B cell (primary cell): ENCODE data around the gene ZNF695. TPM values are rescaled to one million over a fixed set of nuclear protein-coding genes. Genes with fewer than 3 reads are reported as not detected.

Experiments used
- ATAC-seq: fragments of 200-7000 bp; cut with Tn5 transposase; one replicate; pipeline ENCODE4 v1.10.0; 2021; ENCODE audit warnings: low read depth, mild to moderate bottlenecking, moderate number of reproducible peaks, moderate library complexity
- CTCF ChIA-PET: fragments of 350-600 bp; sonication (Branson Sonifier 250); formaldehyde crosslinking; loops from one replicate; lab custom pipeline; 2021; ENCODE audit warnings: antibody characterized with exemption, inconsistent platforms; lab: Charles Lee
- POLR2A ChIA-PET: fragments of 350-600 bp; sonication (Branson Sonifier 250); formaldehyde crosslinking; loops from one replicate; lab custom pipeline; 2021; ENCODE audit warnings: antibody characterized with exemption; lab: Charles Lee
- DNase-seq: peaks from one replicate; pipeline ENCODE4 v3.0.0; 2013
- H2AFZ ChIP-seq: 2 replicates; pipeline ENCODE4 v1.6.1; 2012; ENCODE audit warnings: mild to moderate bottlenecking, low read depth, low read length; ENCODE audit not compliant: insufficient read depth, poor library complexity, severe bottlenecking
- H3K27ac ChIP-seq, 2 donors: 1 replicate in 1 of 2; 2 replicates in 1 of 2; pipeline ENCODE4 v1.5.1; 2012 to 2013; ENCODE audit warnings: low read length in 2 of 2, mild to moderate bottlenecking in 2 of 2, moderate library complexity in 1 of 2
- H3K27me3 ChIP-seq, 4 experiments: fragments of 200-600 bp in 1 of 4; sonication (generic) in 1 of 4; replicated peaks in 1 of 4; 1 replicate in 2 of 4; 2 replicates in 2 of 4; pipeline versions ENCODE4 v1.6.1 to v1.7.0; 2013 to 2016; ENCODE audit warnings: low read length in 3 of 4, mild to moderate bottlenecking in 2 of 4, mixed read lengths in 1 of 4, moderate library complexity in 1 of 4; ENCODE audit not compliant: insufficient read depth in 4 of 4, control insufficient read depth in 3 of 4; ENCODE audit errors: control extremely low read depth in 1 of 4
- H3K36me3 ChIP-seq, 2 experiments: replicated peaks in 1 of 2; 1 replicate in 1 of 2; 2 replicates in 1 of 2; pipeline versions ENCODE4 v1.6.1 to v1.7.1; 2013; ENCODE audit warnings: low read length in 1 of 2; ENCODE audit not compliant: insufficient read depth in 2 of 2, control insufficient read depth in 1 of 2; ENCODE audit errors: control extremely low read depth in 1 of 2, extremely low read depth in 1 of 2
- H3K4me1 ChIP-seq, 2 donors: fragments of 200-600 bp in 1 of 2; sonication (generic) in 1 of 2; 1 replicate in 1 of 2; 2 replicates in 1 of 2; pipeline versions ENCODE4 v1.5.1 to v1.6.1; 2013 to 2017; ENCODE audit warnings: low read length in 2 of 2; ENCODE audit not compliant: control insufficient read depth in 2 of 2, insufficient read depth in 2 of 2
- H3K4me2 ChIP-seq: replicated peaks from 2 replicates; pipeline ENCODE3; 2012; ENCODE audit warnings: mild to moderate bottlenecking, low read depth, low read length; ENCODE audit not compliant: poor library complexity, severe bottlenecking
- H3K4me3 ChIP-seq, 5 experiments: fragments of 200-600 bp in 1 of 5; sonication (generic) in 1 of 5; 1 replicate in 3 of 5; 2 replicates in 2 of 5; pipeline versions ENCODE4 v1.5.1 to v1.7.0; 2011 to 2016; ENCODE audit warnings: low read length in 4 of 5, mild to moderate bottlenecking in 4 of 5, low read depth in 2 of 5, control low read depth in 1 of 5, moderate library complexity in 1 of 5; ENCODE audit not compliant: insufficient read depth in 1 of 5; ENCODE audit errors: control extremely low read depth in 1 of 5, extremely low read depth in 1 of 5
- H3K79me2 ChIP-seq: fragments of 200-600 bp; sonication (generic); one replicate; pipeline ENCODE4 v1.6.0; 2016; ENCODE audit warnings: low read length; ENCODE audit not compliant: control insufficient read depth, insufficient read depth
- H3K9ac ChIP-seq: fragments of 200-600 bp; sonication (generic); 2 replicates; pipeline ENCODE4 v1.6.1; 2017; ENCODE audit warnings: mild to moderate bottlenecking, low read length, moderate library complexity
- H3K9me3 ChIP-seq, 3 donors: one replicate each; pipeline versions ENCODE4 v1.6.1 to v1.7.1; 2013; ENCODE audit warnings: low read length in 2 of 3; ENCODE audit not compliant: control insufficient read depth in 2 of 3, insufficient read depth in 1 of 3; ENCODE audit errors: control extremely low read depth in 1 of 3
- H4K20me1 ChIP-seq: 2 replicates; pipeline ENCODE4 v1.6.0; 2012; ENCODE audit warnings: mild to moderate bottlenecking, low read length; ENCODE audit not compliant: insufficient read depth, control insufficient read depth, poor library complexity, severe bottlenecking
- H3K27ac Mint-ChIP-seq: one replicate; pipeline ENCODE4 v1.8.0; 2021; ENCODE audit warnings: mixed read lengths
- H3K27me3 Mint-ChIP-seq: one replicate; pipeline ENCODE4 v1.8.0; 2021; ENCODE audit warnings: mixed read lengths
- H3K4me1 Mint-ChIP-seq: one replicate; pipeline ENCODE4 v1.8.0; 2021; ENCODE audit warnings: mixed read lengths
- H3K4me3 Mint-ChIP-seq: one replicate; pipeline ENCODE4 v1.8.0; 2021; ENCODE audit warnings: mixed read lengths
- H3K9me3 Mint-ChIP-seq: one replicate; pipeline ENCODE4 v1.8.0; 2022; ENCODE audit warnings: mixed read lengths; ENCODE audit not compliant: insufficient read depth
- CTCF ChIP-seq: fragments of 200-600 bp; IDR thresholded peaks from one replicate; pipeline ENCODE4 v1.8.0; 2022; ENCODE audit warnings: antibody characterized with exemption, mild to moderate bottlenecking
- EZH2 ChIP-seq: IDR thresholded peaks from 2 replicates; pipeline ENCODE4 v1.6.1; 2012; ENCODE audit warnings: borderline replicate concordance, low read depth, mild to moderate bottlenecking, moderate library complexity, low read length; ENCODE audit not compliant: insufficient read depth, poor library complexity, severe bottlenecking
- WGBS: methylation state at CpG from one replicate; pipeline ENCODE4 v1.1.5; 2013; ENCODE audit warnings: missing lambda C conversion rate; ENCODE audit not compliant: insufficient coverage; 5-methylcytosine and 5-hydroxymethylcytosine counted together
- intact Hi-C: fragments of 100-400 bp; cut with micrococcal nuclease; formaldehyde crosslinking; loops from one replicate; pipeline ENCODE4 v1.10.0; 2022
- polyA plus RNA-seq: library from polyadenylated mRNA; depleted of rRNA; stranded (reverse); fragments of >200 nt; gene quantifications from 2 replicates; pipeline ENCODE4 v1.2.3, GENCODE V29; 2012
- total RNA-seq, 2 donors: library from RNA; stranded (reverse); fragments of 120-200 nt in 1 of 2; gene quantifications; 1 replicate in 1 of 2; 2 replicates in 1 of 2; pipeline versions ENCODE4 v1.2.3 to v1.2.4, GENCODE V29; 2013 to 2022

Gene ZNF695
- total and polyA plus RNA-seq, 2 donors (not counting 1 experiment from before 2014, with no cell fraction given), result 0.44 TPM; not detected in 1

GRCh38 chr1:246989901-246990300 lies 18.0 kb downstream of the ZNF695 start:
- no peak overlapping the region for H3K27ac ChIP-seq
- no peaks in the 10 kb centered on the region for H4K20me1 ChIP-seq
- TF ChIP-seq EZH2, result no peak
- TF ChIP-seq CTCF, result no peak
- no peak overlapping the region for H3K27ac Mint-ChIP-seq
- H3K9me3 ChIP-seq, result peaks cover 24 to 70% (median 45%) of the 10 kb centered on the region in 3 donors
- POLR2A ChIA-PET, result no interaction called here
- H3K4me1 ChIP-seq, result no peaks in the 10 kb centered on the region
- H3K9me3 Mint-ChIP-seq, result peaks cover 37% of the 10 kb centered on the region
- no peak overlapping the region for H3K4me3 Mint-ChIP-seq
- no peak overlapping the region for H3K4me3 ChIP-seq
- no peaks in the 10 kb centered on the region for H3K79me2 ChIP-seq
- H3K9ac ChIP-seq, result no peak overlapping the region
- H3K4me2 ChIP-seq, result no peak overlapping the region
- no peaks in the 10 kb centered on the region for H3K4me1 Mint-ChIP-seq
- DNase-seq (no peak), ATAC-seq (no peak)
- no peaks in the 10 kb centered on the region for H3K36me3 ChIP-seq
- CTCF ChIA-PET, result no interaction called here
- intact Hi-C loops, result no loop called here
- no peaks in the 10 kb centered on the region for H3K27me3 ChIP-seq
- H2AFZ ChIP-seq, result no peak overlapping the region
- H3K27me3 Mint-ChIP-seq, result no peaks in the 10 kb centered on the region
- WGBS, result 100% methylated on average over 1 of the region's 2 CpGs

- H3K27ac ChIP-seq, result no peak overlapping the region
- H3K4me3 Mint-ChIP-seq, result no peak overlapping the region
- H2AFZ ChIP-seq, result no peak overlapping the region
- peaks cover 22 to 75% (median 41%) of the 10 kb centered on the region in 3 donors for H3K9me3 ChIP-seq
- H3K4me3 ChIP-seq, result no peak overlapping the region
- no peak overlapping the region for H3K4me2 ChIP-seq
- no peaks in the 10 kb centered on the region for H3K27me3 ChIP-seq
- no peaks in the 10 kb centered on the region for H4K20me1 ChIP-seq
- DNase-seq (no peak), ATAC-seq (no peak)
- CTCF ChIA-PET, result no interaction called here
- H3K27me3 Mint-ChIP-seq, result no peaks in the 10 kb centered on the region
- no peak overlapping the region for H3K9ac ChIP-seq
- no peak overlapping the region for H3K27ac Mint-ChIP-seq
- no CpG with 5 or more reads among the region's 4 CpGs for WGBS
- TF ChIP-seq CTCF (no peak), EZH2 (no peak)
- H3K4me1 ChIP-seq, result no peaks in the 10 kb centered on the region
- H3K79me2 ChIP-seq, result no peaks in the 10 kb centered on the region
- H3K4me1 Mint-ChIP-seq, result no peaks in the 10 kb centered on the region
- H3K36me3 ChIP-seq, result no peaks in the 10 kb centered on the region
- peaks cover 41% of the 10 kb centered on the region for H3K9me3 Mint-ChIP-seq
- intact Hi-C loops, result no loop called here
- POLR2A ChIA-PET, result no interaction called here
Observed at GRCh38 chr1:246988316-246988715, 19.5 kb downstream of the ZNF695 start.
